Suppressor macrophage (primary cell): ENCODE measurements around the gene SAP30L.

Experiments
- DNase-seq, 4 experiments: peaks; one replicate each; pipeline ENCODE4 v3.0.0-alpha.2; 2020 to 2022

SAP30L gene

GRCh38 chr5:154481584-154482381 is 36.0 kb downstream of the SAP30L start:
- DNase-seq = no peak

- no peak for DNase-seq
Observed at GRCh38 chr5:154482528-154483449, 37.0 kb downstream of the SAP30L start.

- DNase-seq = no peak
Observed at GRCh38 chr5:154483654-154484392, 38.0 kb downstream of the SAP30L start.

GRCh38 chr5:154484393-154485095 is 38.7 kb downstream of the SAP30L start:
- no peak for DNase-seq

- no peak for DNase-seq
Observed at GRCh38 chr5:154485096-154485491, 39.3 kb downstream of the SAP30L start.

- no peak for DNase-seq
Observed at GRCh38 chr5:154485850-154486426, 40.1 kb downstream of the SAP30L start.

- DNase-seq = no peak
Observed at GRCh38 chr5:154486427-154486866, 40.6 kb downstream of the SAP30L start.

GRCh38 chr5:154487541-154487940 is 41.7 kb downstream of the SAP30L start:
- no peak for DNase-seq

- DNase-seq = no peak
Observed at GRCh38 chr5:154491941-154492340, 46.1 kb downstream of the SAP30L start.

- no peak for DNase-seq
Observed at GRCh38 chr5:154493274-154493673, 47.5 kb downstream of the SAP30L start.

GRCh38 chr5:154494036-154494435 is 48.2 kb downstream of the SAP30L start:
- DNase-seq = no peak

GRCh38 chr5:154498591-154498990 is 52.8 kb downstream of the SAP30L start:
- no peak for DNase-seq

GRCh38 chr5:154498994-154499393 is 53.2 kb downstream of the SAP30L start:
- no peak for DNase-seq

- DNase-seq = no peak
Observed at GRCh38 chr5:154501566-154501965, 55.8 kb downstream of the SAP30L start.

- DNase-seq = no peak
Observed at GRCh38 chr5:154502180-154502579, 56.4 kb downstream of the SAP30L start.

- no peak for DNase-seq
Observed at GRCh38 chr5:154503698-154504039, 57.9 kb downstream of the SAP30L start.

- DNase-seq = no peak
Observed at GRCh38 chr5:154505567-154505966, 59.8 kb downstream of the SAP30L start.

GRCh38 chr5:154506049-154506715 is 60.4 kb downstream of the SAP30L start:
- no peak for DNase-seq

GRCh38 chr5:154506716-154507080 is 60.9 kb downstream of the SAP30L start:
- no peak for DNase-seq

- no peak for DNase-seq
Observed at GRCh38 chr5:154508114-154508513, 62.3 kb downstream of the SAP30L start.

GRCh38 chr5:154509784-154510555 is 64.2 kb downstream of the SAP30L start:
- DNase-seq = no peak
